GM18519 (cell line): ENCODE results near the gene UBXN10.

Experiments
- ATAC-seq: cut with Tn5 transposase; IDR thresholded peaks from one replicate; pipeline ENCODE4 v1.9.1; 2021; ENCODE audit warnings: mild to moderate bottlenecking, moderate library complexity; ENCODE audit not compliant: unreplicated experiment, low FRiP score

UBXN10 gene

GRCh38 chr1:20151906-20152598 lies 33.8 kb upstream of the UBXN10 start:
- no peak for ATAC-seq

GRCh38 chr1:20152599-20152930 lies 33.3 kb upstream of the UBXN10 start:
- ATAC-seq: no peak

- no peak for ATAC-seq
These were observed 32.9 kb upstream of the UBXN10 start for GRCh38 chr1:20153000-20153418.

GRCh38 chr1:20154301-20154831 lies 31.5 kb upstream of the UBXN10 start:
- ATAC-seq: no peak

- no peak for ATAC-seq
These were observed 27.4 kb upstream of the UBXN10 start for GRCh38 chr1:20158358-20159070.

GRCh38 chr1:20160034-20160433 lies 25.9 kb upstream of the UBXN10 start:
- ATAC-seq: no peak

- no peak for ATAC-seq
These were observed 21.1 kb upstream of the UBXN10 start for GRCh38 chr1:20164694-20165202.

- ATAC-seq: no peak
These were observed 20.4 kb upstream of the UBXN10 start for GRCh38 chr1:20165522-20165951.

GRCh38 chr1:20166051-20166450 lies 19.8 kb upstream of the UBXN10 start:
- ATAC-seq: no peak

- no peak for ATAC-seq
These were observed 18.8 kb upstream of the UBXN10 start for GRCh38 chr1:20167126-20167525.

GRCh38 chr1:20168564-20169491 lies 17.1 kb upstream of the UBXN10 start:
- no peak for ATAC-seq

- no peak for ATAC-seq
These were observed 16.0 kb upstream of the UBXN10 start for GRCh38 chr1:20169932-20170331.

- ATAC-seq: no peak
These were observed 13.8 kb upstream of the UBXN10 start for GRCh38 chr1:20172033-20172590.

GRCh38 chr1:20174937-20175666 lies 10.8 kb upstream of the UBXN10 start:
- ATAC-seq: no peak

- no peak for ATAC-seq
These were observed 7.1 kb upstream of the UBXN10 start for GRCh38 chr1:20178634-20179370.

- ATAC-seq: no peak
These were observed 6.3 kb upstream of the UBXN10 start for GRCh38 chr1:20179371-20180128.

- ATAC-seq: no peak
These were observed 5.6 kb upstream of the UBXN10 start for GRCh38 chr1:20180129-20180843.

GRCh38 chr1:20180844-20181207 lies 5.1 kb upstream of the UBXN10 start:
- ATAC-seq: no peak
